GM19468 (cell line): Measurements from ENCODE around the gene DGKZ.

ENCODE experiments used
- ATAC-seq: cut with Tn5 transposase; IDR thresholded peaks from one replicate; pipeline ENCODE4 v1.9.1; 2021; ENCODE audit warnings: mild to moderate bottlenecking, moderate library complexity, moderate number of reproducible peaks; ENCODE audit not compliant: unreplicated experiment; ENCODE audit errors: extremely low read depth

The DGKZ gene

DNA sequence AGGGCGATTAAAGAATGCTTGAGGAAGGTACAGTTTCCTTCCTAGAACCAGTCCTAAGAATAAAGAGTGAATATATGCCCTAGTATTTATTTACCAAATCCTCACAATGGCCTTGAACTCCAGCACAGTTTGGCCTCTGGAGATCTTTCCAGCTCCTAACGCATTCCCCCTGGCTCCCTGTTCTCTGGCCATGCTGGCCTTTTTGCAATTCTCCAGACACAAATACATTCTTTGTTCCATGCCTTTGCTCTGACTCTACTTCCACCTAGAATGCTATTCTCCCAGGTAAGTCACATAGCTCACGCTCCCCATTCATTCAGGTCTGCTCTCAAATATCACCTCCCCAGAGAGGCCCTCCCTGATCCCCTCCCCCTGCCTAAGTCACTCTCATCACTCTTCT lies 3.7 kb upstream of the DGKZ start:
- no peak for ATAC-seq

DNA sequence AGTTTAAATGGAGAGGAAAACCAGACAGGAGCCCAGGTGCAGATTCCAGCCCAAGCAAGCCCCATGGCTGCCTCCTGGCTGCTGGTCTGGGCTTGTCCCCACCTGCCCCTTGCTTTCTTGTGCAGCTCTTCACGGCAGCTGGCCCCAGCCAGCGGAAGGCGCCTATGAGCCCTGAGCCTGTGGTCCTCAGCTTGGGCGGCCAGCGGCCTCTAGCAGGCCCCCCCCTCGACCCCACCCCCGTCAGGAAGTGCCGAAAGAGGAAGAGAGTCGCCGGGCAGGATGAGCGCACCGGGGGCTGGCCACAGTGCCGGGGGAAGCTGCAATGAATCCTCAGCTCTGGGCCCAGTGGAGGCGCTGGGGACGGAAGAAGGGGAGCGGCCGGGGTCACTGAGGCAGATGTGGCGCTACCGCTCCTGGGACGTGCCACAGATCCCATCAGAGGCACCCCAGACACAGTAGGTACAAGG lies 2.1 kb upstream of the DGKZ start:
- ATAC-seq = no peak

DNA sequence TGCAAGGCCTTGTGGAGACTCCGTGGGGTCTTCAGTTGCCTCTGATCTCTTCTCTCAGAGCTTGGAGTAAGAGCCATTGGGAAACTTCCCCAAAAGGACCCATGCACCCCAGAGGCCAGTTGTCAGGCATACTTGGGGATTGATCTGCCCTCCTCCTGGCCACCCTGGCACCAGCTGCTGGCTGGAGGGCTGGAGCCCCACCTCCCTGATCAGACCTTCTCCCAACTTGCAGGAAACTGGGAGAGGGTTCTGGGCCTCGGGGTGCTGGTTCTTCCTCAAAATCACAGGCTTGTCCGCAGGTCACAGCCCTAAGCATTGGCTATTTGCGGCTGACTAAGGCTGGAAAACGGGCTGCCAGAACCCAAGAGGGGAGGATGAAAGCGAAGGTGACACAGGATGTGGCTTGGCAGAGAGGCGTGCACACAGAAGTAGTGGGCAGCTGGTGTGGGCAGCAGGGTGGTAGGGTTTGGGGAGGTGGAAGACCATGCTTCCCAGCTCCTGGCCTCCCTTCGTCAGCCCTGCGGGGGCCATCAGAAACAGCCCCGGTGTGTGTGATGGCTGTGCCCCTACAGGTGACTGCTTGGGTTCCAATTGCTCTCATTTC lies 1.3 kb upstream of the DGKZ start:
- ATAC-seq = no peak

DNA sequence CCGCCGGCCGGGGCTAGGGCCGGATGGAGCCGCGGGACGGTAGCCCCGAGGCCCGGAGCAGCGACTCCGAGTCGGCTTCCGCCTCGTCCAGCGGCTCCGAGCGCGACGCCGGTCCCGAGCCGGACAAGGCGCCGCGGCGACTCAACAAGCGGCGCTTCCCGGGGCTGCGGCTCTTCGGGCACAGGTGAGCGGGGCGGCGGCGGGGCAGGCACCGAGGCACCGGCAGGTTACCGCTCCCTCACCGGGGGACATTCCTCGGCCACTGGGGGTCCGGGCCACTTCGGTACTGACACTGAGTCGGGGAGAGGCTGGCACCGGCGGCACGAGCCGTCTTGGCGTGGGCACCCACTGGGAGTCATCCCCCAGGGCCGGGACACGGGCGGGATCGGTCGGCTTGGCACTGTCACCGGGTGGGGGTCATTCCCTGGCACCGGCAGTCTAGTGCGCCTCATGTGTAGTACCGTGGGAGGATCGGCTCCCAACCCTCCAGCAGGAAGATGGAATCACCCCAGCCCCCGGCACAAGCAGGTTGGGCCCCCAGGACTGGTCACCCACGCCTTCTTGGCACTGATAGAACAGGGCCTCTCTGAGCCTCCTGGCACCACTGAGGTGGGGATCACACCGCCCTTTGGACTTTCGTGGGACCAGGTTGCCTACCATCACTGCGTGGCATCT lies 511 bp downstream of the DGKZ start:
- no peak for ATAC-seq

DNA sequence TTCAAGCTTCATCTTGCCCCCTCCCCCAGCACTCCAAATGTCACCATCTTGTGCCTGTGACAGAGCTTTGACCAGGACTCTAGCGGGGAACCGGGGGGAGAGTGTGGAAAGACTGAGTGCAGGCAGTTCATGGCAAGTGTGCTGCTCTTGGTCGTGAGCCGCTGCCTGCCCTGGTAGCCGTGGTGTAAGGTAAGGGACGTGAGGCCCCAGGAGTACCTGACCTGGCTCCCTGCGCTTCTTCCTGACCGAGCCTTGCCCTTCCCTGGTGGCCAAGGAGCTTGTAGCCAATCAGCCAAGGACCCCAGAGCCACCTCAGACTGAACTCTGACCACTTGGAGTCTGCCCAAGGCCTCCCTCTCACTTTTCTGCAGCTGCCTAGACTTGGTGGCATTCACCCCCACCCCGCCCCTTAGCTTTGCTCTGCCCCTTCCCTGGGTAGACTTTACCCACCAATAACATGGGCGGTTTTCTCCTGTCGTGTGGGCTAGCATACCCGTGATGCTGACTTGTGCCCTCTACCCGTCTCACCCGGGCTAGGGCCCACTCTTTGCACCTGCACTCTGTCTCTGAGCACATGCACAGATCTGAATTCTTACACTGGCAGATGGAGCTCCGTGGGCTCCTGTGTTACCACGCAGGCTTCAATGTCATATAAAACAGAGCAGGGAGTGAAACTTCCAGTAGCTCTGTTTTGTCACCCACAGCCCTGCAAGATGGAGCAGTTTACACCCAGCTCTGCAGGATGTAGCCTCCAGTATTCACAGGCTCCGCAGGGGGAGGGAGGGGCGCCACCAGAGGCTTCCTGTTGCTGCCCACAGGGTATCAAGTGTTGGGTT lies 1.5 kb downstream of the DGKZ start:
- ATAC-seq = no peak

DNA sequence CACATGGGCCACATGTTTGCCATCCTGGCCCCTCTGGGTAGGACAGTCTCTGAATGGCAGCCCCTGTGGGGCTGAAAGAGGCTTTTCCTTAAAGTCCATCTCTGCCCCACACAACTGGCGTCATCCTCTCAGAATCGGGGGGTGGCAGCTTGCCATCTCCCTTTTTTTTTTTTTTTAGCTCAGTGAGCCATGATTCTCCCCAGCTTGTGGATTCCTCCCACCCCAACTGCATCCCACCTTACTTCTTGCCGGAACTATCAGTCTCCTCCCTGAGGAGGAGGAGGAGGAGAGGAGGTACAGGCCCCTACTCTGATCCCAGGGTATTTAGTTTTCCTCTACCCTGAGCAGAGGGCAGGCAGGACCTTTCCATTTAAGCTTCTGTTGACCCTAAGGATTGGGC lies 3.4 kb downstream of the DGKZ start:
- ATAC-seq = no peak

DNA sequence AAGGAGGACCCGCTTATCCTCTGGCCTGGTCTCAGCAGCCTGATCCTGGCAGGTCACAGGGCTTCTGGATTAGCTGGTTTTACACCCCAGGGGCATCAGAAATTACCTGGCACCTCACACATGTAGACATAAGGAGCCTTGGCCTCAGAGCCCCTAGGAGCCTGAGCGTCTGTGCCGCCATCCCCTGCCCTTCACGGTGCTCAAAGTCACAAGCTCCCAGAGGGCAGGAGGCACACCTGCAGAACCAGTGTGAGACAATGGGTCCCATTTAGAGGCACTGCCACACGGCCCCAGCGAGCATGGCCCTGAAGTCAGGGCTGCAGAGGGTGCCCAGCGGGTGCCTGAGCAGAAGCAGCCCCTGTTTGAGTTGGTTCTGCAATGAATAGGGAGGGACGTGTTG lies 3.9 kb downstream of the DGKZ start:
- no peak for ATAC-seq

DNA sequence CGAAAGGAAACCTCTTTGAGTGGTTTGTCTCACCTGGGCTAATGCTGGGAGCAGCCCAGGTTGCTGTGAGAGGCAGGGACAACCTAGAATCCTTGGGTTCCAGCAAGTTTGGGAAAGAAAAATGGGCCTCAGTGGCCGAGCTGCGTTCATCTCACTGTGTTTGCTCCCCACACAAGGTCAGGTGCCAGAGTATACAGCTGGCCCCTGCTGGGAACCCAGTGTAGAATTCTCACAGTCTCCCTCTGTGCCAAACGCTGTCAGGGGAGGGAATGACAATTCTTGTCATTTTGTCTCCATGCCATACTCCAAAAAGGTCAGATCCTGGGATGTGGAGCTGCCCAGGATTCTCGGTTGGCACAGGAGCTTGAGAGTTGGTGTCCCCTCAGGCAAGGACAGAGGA lies 4.3 kb downstream of the DGKZ start:
- no peak for ATAC-seq

DNA sequence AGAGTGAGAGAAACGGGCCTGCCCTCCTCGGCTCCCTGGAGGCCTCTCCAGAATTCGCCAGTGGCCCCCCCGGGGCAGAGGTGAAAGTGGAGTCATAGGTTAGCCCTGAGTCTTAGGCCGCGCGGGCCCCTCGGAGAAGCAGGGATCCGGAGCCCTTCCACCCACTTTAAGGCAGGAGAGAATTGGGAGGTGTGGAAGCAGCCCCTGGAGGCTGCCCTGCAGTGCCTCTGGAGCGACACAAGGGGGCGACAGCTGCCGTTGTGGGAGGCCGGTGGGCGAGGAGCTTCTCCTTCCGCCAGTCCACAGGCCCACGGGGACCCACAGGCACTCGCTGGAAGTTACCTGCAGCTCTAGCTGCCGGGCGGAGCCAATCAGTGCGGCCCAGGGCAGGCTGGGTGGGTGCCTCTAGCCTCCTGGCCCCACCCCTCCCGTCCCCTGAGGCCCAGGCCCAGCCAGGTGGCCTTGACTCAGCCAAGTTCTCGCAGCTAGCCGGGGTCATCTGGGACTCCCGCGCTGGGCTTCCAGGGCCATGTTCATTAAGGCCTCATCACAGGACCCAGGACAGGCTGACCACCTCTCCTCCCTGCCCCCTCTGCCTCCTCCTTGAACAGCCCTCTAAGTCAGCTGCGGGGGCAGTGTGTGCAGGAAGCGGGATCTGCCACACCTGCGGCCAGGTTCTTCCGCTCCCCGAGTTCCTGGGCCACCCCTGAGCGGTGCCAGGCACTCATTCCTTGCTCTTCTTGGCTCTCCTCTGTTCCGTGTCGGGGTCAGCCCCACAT lies 5.0 kb downstream of the DGKZ start:
- ATAC-seq = no peak

DNA sequence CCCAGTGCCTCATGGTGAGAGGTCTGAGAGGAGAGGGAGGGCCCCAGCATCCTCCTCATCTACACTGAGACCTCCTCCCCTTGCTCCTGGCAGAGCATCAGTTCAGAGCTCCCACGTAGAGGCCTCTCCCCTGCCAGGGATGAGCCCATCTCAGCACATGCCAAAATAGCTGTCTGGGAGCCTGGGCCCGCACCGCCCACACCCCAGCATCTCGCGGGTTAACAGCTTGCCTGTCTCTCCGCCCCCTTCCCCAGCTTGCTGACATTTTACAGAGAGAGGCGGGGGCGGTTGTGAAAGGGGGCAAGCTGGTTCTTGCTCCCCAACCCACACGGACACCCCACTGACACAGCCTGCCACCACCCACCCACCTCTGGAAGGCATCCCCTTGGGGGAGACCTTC lies 6.4 kb downstream of the DGKZ start:
- no peak for ATAC-seq

DNA sequence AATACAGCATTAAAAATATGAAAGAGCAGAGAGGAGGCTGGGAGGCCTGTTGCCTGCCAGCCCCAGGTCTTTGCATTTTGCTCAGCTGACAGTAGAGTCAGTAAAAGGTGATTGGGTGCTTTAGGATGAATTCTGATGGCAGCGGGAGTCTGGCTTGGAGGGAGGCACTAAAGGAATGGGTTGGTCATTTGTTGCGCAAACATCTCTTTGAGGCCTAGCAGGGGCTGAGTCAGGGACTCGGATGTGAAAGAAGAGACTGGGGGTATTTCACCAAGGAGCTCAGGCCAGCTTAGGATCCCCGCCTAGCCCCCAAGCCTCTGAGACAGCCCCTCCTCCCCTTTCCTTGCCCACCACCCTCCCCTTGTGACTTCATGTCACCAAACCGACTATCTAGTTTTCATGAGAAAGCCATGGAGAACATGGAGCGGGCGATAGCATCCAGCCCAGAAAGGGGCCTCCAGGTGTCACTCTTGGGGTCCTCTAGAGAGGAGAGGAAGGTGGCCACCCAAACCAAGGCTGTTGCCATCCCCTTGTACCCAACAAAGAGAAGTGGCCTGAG lies 9.7 kb downstream of the DGKZ start:
- no peak for ATAC-seq

DNA sequence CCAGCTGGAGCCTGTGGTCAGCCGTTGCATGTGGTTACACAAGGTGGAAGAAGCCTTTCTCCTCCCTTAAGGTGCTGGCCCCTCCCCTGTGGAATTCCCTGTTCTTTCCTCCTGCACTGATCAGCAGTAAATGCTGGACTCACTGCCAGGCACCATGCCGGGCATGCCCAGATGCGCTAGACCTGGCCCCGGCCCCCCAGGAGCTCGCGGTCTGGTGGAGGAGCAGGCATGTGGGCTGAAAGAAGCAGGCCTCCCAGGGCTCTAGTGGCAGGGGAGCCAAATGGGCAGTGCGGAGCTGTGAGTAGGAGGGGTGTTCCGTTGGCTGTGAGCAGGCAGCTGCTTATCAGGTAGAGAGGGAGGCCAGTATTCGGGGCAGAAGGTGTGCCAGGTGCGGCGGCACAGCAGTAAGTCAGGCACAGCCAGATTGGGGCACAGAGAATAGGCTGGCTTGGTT lies 10.2 kb downstream of the DGKZ start:
- no peak for ATAC-seq

DNA sequence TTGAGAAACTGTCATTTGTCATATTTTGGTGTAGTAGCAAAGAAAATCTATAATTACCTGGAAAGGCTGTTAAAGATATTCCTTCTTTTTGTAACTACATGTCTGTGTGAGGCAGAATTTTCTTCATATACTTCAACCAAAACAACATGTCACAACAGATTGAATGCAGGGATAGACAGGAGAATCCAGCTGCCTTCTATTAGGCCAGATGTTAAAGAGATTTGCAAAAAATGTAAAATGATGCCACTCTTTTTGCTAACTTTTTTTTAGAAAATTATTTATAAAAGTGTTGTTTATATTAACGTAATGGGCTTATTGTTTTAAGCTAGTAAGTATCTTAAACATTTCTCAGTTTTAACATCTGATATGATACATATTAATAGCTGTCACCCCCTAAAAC lies 12.7 kb downstream of the DGKZ start:
- no peak for ATAC-seq

DNA sequence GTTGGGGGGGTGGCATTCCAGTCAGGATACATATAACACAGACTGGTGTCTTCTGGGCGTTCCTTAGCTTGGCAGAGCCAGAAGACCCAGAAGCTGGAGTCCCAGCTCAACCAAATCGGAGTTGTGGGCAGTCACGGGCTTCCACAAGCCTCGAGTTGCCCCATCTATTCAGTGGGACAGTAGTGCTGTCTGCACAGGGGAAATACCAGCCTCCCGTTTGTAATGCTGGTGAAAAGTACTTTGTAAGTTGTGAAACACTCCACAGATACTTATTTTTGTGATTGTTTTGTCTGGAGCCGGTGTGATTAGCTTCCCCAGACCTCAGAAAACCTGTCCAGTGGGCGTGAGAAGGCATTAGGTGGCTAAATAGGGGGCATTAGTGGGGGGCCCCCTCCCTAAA lies 13.6 kb downstream of the DGKZ start:
- ATAC-seq = no peak

DNA sequence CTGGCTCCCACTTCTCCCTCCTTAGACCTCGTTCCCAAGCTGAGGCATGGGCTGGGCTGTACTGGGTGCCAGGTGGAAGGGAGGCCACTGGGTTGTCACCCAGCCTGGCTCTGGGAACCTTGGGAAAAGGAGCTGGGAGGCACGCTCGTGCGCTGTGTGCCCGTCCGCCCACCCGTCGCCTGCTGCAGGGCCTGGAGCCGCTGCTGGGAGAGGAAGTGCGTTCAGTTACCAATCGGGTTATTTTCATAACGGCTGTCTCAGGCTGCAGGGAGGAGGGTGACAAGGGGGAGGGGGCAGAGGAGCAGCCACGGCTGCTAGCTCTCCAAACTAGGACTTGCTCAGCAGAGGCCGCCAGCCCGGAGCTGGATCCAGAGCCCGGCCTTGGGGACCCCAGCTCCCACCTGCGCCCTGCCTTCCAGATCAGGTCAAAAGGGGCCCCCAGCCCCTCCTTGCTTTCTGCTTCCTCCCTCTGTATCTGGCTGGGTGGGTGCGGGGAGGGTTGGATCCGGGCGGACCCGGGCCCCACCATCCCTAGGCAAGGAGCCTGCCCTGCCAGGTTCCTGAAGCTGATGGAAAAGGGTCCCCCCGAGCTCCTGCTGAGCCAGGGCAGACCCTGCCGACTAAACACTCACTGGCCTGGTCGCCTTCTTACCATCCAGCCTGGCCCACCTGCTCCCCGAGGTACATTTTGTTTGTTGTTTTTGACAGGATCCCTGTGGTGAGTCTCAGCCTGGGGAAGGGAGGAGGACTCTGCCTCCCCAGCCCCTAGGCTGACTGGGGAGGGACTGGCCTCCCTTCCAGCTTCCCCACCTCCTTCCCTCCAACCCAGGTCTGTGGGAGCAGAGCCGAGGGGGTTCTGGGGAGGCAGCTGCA lies 14.3 kb downstream of the DGKZ start:
- peak; percentile 40 for ATAC-seq

DNA sequence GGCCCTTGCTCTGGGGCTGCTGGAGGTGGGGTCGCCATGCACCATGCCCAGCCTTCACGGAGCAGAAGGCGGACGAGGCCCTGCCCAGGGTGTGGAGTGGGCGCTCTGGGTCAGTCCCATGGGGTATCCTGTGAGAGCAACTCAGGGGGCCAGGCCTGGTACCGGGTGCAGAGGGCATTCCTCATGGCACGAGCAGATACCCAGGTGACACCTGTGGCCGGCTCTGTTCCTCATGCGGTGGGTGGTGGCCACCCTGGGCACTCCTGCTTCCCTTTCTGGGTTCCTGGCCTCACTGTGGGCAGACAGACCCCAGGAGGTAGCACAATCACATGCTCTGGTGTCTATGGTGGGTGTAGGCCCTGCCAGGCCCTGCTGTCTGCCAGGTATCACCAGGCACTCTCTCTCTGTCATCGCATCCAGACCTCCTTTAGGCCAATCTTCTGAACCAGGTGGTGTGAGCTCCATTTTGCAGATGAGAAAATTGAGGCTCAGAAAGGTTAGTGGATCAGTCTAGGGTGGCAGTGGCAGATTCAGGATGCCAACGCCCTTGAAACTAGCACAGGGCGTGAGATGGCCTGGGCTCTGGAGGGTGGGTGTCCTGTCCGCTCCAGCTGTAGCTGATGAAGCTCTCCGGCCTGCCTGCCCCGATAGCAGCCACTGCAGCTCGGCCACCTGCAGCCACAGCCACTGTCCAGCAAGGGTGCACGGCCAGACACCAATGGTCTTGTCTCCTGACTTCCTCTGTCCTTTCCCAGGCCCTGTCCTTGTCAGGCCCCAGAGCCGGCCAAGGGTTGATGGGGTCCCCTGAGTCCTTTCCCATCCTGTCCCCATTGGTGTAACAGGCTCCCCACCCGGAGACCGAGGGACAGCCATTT lies 15.1 kb downstream of the DGKZ start:
- no peak for ATAC-seq

DNA sequence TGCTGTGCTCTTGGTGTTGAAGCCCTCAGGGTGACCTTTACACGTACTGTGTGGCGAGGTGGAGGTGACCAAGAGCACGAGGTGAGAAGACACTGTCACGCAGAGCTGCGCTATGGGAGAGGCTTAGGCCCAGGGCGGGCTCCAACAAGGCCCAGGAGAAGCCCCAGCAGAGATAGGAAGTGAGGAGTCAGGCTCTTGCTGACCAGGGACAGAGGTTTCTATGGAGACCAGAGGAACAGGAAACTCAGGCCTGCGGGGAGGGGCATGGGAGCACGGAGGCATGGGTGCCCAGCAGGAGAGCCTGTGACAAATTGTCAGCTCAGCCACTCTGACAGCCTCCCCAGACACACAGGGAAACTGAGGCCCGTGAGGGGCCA lies 15.8 kb downstream of the DGKZ start:
- ATAC-seq = no peak

DNA sequence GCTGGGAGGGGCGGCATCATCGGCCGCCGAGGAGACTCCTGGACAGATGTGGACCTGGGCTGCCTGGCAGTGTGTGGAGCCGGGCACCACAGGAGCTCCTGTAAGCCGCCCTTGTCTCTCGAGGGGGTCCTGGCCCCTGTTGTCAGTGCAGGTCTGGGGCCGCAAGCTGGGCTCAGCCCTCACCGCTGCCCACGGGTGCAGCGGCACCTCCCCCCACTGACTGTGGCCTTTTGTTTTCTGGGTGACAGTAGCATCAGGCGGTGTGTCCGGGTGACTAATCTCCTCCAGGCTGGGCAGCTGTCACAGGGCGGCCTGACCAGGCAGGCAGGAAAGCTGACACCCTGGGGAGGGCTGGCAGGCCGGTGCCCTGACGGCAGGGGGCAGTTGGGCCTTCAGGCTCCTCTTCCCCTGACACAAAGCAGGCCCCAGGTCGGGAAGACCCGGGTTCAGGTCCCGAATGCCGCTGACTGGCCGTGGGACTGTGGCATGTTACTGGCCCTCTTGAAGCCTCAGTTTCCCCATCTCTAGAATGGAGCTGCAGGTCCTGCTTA lies 16.3 kb downstream of the DGKZ start:
- ATAC-seq = no peak
